NCI-H2107 treated with DMSO at 0.1 percent for 48 hours (cell line): ENCODE data around the gene NAA38.

Source experiments
- DNase-seq: peaks from one replicate; lab custom pipeline; 2025; ENCODE audit not compliant: unreplicated experiment; lab: John Stamatoyannopoulos, UW

NAA38 gene

GRCh38 chr17:7852919-7853690 is 4.3 kb downstream of the NAA38 start:
- DNase-seq, result no peak

DNA sequence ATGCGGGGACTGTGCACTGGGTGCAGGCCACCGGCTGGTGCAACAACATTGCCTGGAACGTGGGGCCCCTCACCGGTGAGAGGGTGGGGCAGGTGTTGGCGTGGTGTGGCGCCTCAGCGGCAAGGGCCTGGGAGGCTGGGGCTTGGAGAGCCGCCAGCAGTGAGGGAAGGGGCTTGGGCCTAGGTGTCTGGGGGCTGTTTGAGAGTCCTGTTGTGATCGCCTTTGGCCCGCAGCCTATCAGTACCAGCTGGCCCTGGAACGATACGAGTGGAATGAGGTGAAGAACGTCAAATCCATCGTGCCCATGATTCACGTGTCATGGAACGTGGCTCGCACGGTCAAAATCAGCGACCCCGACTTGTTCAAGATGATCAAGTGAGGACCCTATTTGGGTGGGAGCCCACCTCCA is 5.1 kb downstream of the NAA38 start:
- no peak for DNase-seq

- peak; percentile 59 for DNase-seq
Observed at GRCh38 chr17:7851438-7852261, 5.7 kb downstream of the NAA38 start.

- no peak for DNase-seq
Observed at GRCh38 chr17:7850701-7851437, 6.5 kb downstream of the NAA38 start.

GRCh38 chr17:7849751-7850504 is 7.4 kb downstream of the NAA38 start:
- no peak for DNase-seq

GRCh38 chr17:7849130-7849750 is 8.1 kb downstream of the NAA38 start:
- no peak for DNase-seq

- DNase-seq, result no peak
Observed at GRCh38 chr17:7848739-7849129, 8.6 kb downstream of the NAA38 start.

DNA sequence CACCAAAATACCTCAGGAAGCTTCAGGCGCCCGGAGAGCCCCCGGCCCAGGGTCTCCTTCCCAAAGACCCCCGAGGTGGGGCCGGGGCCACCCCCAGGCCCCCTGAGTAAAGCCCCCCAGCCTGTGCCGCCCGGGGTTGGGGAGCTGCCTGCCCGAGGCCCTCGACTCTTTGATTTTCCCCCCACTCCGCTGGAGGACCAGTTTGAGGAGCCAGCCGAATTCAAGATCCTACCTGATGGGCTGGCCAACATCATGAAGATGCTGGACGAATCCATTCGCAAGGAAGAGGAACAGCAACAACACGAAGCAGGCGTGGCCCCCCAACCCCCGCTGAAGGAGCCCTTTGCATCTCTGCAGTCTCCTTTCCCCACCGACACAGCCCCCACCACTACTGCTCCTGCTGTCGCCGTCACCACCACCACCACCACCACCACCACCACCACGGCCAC is 9.2 kb downstream of the NAA38 start:
- no peak for DNase-seq

DNA sequence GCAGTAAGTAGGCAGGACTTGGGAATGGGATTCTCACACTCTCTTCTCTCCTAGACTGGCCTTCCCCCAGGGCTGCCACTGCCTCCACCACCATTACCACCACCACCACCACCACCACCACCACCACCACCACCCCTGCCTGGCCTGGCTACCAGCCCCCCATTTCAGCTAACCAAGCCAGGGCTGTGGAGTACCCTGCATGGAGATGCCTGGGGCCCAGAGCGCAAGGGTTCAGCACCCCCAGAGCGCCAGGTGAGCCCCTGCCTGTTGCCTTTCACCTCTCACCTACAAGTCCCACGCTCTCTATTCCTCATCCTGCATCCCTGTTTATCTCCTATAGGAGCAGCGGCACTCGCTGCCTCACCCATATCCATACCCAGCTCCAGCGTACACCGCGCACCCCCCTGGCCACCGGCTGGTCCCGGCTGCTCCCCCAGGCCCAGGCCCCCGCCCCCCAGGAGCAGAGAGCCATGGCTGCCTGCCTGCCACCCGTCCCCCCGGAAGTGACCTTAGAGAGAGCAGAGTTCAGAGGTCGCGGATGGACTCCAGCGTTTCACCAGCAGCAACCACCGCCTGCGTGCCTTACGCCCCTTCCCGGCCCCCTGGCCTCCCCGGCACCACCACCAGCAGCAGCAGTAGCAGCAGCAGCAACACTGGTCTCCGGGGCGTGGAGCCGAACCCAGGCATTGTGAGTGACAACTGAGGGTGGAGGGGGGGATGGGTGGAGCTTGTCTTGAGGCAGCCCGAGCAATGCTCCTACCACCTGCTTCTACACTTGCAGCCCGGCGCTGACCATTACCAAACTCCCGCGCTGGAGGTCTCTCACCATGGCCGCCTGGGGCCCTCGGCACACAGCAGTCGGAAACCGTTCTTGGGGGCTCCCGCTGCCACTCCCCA is 10.3 kb downstream of the NAA38 start:
- DNase-seq, result no peak

GRCh38 chr17:7846063-7846735 is 11.2 kb downstream of the NAA38 start:
- no peak for DNase-seq

GRCh38 chr17:7845359-7846062 is 11.8 kb downstream of the NAA38 start:
- no peak for DNase-seq

- DNase-seq, result peak; percentile 50
Observed at GRCh38 chr17:7844292-7845154, 12.8 kb downstream of the NAA38 start.

DNA sequence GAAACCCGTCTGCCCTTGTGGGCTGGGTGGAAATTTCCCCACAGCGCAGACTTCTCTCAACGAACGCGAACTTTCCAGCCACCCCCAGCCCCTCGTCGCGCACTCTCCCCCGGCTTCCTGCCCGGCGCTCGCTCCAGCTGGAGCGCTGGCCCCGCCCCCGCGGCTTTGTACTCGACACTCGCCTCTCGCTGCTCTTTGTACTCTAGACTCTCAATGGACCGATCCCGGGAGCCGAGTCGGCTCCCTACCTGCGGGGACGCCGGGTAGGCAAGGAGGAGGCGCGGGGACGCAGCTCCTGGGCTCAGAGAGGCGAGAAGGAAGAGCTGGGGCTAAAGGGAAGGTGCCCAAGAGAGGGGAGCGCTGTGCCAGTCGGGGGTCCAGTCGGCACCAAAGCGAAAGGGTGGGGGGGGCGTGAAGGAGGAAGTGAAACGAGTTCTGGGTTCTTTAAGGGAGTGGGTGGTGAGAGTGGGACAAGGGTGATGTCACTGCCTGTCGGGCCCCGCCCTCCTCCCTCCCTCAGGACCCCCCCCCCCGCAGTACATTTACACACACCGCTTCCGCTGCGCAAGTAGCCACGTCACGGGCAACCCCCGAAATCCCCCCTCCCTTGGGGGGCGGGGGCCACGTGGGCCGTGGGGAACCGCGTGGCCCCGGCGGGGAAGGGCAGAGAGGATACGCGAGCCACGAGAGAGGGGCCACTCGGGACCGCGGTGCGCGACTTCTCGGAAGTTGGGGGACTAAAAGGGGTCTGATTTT is 13.6 kb downstream of the NAA38 start:
- DNase-seq, result peak; percentile 52

- DNase-seq, result no peak
Observed at GRCh38 chr17:7843257-7843535, 14.2 kb downstream of the NAA38 start.

DNA sequence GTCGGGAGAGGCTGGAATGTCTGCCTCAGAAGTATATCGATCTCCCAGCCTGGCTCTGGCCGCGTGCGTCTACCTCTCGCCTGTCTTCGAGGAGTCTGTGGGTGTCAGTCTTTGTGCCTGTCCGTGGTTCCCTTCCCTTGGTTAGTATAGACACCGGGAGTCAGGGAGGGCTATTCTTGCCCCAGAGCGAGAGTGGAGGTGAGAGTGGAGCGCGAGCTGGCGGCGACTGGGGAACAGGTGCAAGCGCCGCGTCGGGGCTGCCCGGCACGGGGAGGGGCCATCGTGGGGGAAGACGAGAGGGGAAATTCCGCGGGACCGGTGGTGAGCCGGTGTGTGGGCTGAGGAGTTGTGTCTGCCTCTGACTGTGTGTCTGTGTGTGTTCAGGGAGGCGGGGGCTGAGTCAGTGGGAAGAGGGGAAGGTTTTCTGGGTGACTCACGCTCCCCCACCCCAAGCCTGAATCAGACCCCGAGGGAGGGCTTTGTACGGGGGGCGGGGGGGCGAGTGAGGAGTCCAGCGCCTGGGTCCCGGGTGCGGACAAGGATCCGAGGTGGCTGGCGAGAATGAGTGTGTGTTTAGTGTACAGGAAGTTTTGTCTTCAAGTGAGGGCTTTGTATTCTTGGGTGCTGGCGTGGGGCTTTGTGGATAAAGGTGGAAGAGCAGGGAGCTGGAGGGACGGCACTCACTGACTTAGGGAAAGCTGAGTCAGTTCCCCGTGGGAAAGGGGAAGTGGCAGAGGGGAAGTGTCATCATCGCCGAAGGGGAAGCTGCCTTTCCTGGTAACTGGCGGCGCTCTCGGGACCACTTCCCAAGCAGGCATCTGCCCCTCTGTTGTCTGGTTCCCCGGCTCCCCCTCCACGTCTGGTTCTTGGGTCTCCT is 14.7 kb downstream of the NAA38 start:
- no peak for DNase-seq

- peak; percentile 60 for DNase-seq
Observed at GRCh38 chr17:7841915-7842379, 15.4 kb downstream of the NAA38 start.
